Measurements from ENCODE around the gene DNM1L. TPM values are rescaled to one million over a fixed set of nuclear protein-coding genes. Genes with fewer than 3 reads are reported as not detected.

The DNM1L gene
- total RNA-seq = 10 to 100 TPM; 45.0 to 55.6 TPM

DNA sequence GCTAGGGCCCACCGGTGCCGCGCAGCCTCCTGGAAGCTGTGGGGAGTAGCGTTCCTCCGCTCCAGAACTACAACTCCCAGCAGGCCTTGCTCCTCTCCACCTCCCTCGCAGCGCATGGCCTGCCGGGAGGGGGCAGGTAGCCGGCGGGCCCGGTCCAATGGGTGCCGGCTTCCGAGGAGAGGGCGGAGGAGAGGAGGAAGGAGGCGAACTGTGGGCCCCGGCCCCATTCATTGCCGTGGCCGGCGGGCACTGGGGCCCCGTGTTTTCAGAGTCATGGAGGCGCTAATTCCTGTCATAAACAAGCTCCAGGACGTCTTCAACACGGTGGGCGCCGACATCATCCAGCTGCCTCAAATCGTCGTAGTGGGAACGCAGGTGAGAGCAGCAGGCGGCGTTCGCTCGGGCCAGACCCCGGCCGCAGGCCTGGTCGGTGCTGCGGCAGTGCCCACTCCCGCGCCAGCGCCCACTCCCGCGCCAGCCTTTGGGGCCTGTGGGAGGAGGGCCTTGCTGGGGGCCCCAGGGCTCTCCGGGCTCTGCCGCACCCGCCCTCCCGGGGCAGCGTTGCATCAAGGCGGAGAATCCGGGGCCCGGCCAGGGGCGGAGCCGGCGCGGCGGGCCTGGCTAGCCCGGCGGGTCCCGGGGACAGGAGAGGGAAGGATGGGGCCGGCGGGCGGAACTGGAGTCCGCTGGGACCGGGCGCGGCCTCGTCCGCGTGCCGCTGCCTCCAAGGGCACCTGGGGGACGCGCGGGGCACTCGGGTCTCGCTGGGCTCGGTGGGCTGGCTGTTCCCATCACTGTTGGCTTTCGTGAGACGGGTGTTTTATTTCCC lies at the start of gene DNM1L:
DNM1L (plus strand) TSS at position 211 of the 829 bp plus-strand sequence; CDS start at position 274, 63 bp downstream.
- Histone ChIP-seq H3K4me3 (peak within 1 kb of the TSS; percentile 86), H3K4me1 (no peaks in the 10 kb centered on the region), H3K27me3 (no peaks in the 10 kb centered on the region), H3K9ac (ENCODE audit: low read depth in 2 of 2, low read length in 2 of 2) (peak within 1 kb of the TSS; percentile 78 to 92), H3K36me3 (no peaks in the 10 kb centered on the region), H3K27ac (peak within 1 kb of the TSS; percentile 94), H3K9me3 (no peaks in the 10 kb centered on the region)
- intact Hi-C loops (cut with DNase I) = no loop called here
- peak; percentile 95 for DNase-seq
- TF ChIP-seq CTCF (IDR thresholded peaks at IDR 0.05) = no peak

DNA sequence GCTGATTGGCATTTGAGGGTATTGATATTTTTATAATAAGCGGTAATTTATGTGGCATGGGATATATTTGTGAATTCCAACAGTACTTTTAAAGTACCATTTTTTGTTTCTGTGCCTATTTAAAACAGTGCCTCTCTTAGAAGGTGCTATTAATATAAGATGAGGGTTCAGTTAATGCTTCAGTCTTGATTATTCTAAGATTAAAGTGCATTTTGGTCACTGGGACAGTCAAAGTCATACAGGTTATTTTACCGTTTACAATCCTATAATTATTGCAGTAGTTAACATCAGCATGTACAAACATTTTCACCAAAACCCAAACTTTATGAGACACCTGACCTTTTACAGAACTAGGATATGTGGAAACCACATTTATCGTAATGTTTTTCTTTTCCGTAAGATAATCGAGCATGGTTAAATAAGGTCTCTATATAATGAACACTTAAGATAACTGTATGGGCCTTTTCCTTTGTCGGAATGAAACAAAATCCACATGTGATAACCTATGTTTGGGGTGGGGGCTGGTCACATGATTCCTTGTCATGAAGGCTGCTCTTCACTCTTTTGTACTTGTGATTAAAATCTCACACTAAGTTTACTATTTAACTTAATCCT lies 37.7 kb upstream of the DNM1L start:
- intact Hi-C loops (cut with DNase I) = no loop called here
- Histone ChIP-seq H3K27ac (no peak overlapping the region), H3K9ac (ENCODE audit: low read depth in 2 of 2, low read length in 2 of 2) (no peak overlapping the region), H3K4me1 (no peaks in the 10 kb centered on the region), H3K4me3 (no peak overlapping the region), H3K36me3 (peaks cover 11% of the 10 kb centered on the region), H3K9me3 (no peaks in the 10 kb centered on the region), H3K27me3 (no peaks in the 10 kb centered on the region)
- DNase-seq = no peak
- TF ChIP-seq CTCF (IDR thresholded peaks at IDR 0.05) = no peak

GRCh38 chr12:32644431-32644830 lies 34.7 kb upstream of the DNM1L start:
- H3K27me3 ChIP-seq = no peaks in the 10 kb centered on the region
- no peak overlapping the region for H3K4me3 ChIP-seq
- no peak for DNase-seq
- no peaks in the 10 kb centered on the region for H3K4me1 ChIP-seq
- intact Hi-C loops (cut with DNase I) = no loop called here
- peaks cover 11% of the 10 kb centered on the region for H3K36me3 ChIP-seq
- no peak overlapping the region for H3K27ac ChIP-seq
- H3K9me3 ChIP-seq = no peaks in the 10 kb centered on the region
- no peak for TF ChIP-seq CTCF (IDR thresholded peaks at IDR 0.05)
- no peak overlapping the region for H3K9ac ChIP-seq (ENCODE audit: low read depth in 2 of 2, low read length in 2 of 2)

- intact Hi-C loops (cut with DNase I) = no loop called here
Observed at GRCh38 chr12:32647275-32647674, 31.8 kb upstream of the DNM1L start.

GRCh38 chr12:32650508-32650907 lies 28.6 kb upstream of the DNM1L start:
- Histone ChIP-seq H3K27ac (no peak overlapping the region), H3K4me1 (no peaks in the 10 kb centered on the region), H3K36me3 (no peaks in the 10 kb centered on the region), H3K9ac (ENCODE audit: low read depth in 2 of 2, low read length in 2 of 2) (no peak overlapping the region), H3K9me3 (no peaks in the 10 kb centered on the region), H3K27me3 (no peaks in the 10 kb centered on the region), H3K4me3 (no peak overlapping the region)
- TF ChIP-seq CTCF (IDR thresholded peaks at IDR 0.05) = no peak
- intact Hi-C loops (cut with DNase I) = loop anchor here (5.0 kb wide), 1 partner anchor 288 kb away; no protein-coding TSS in a partner anchor
- no peak for DNase-seq

More at GRCh38 chr12:32647275-32647674, 31.8 kb upstream of the DNM1L start:
- no peak for DNase-seq
- H3K4me1 ChIP-seq = no peaks in the 10 kb centered on the region
- no peak overlapping the region for H3K27ac ChIP-seq
- H3K9ac ChIP-seq (ENCODE audit: low read depth in 2 of 2, low read length in 2 of 2) = no peak overlapping the region
- H3K27me3 ChIP-seq = no peaks in the 10 kb centered on the region
- no peak for TF ChIP-seq CTCF (IDR thresholded peaks at IDR 0.05)
- H3K4me3 ChIP-seq = no peak overlapping the region
- H3K36me3 ChIP-seq = no peaks in the 10 kb centered on the region
- H3K9me3 ChIP-seq = no peaks in the 10 kb centered on the region

Measured in colonic mucosa (tissue), 4 donors.